Measurements from ENCODE around the gene CST9. TPM values are rescaled to one million over a fixed set of nuclear protein-coding genes. Genes with fewer than 3 reads are reported as not detected.

CST9 gene
- total RNA-seq, 1 experiment from 2014 or later: not detected

Other genes starting within 250 kb of the CST9 start
- 18.0 TPM for gene GZF1, start 243.7 kb downstream of the CST9 start, total RNA-seq (2021; ENCODE audit: unreplicated experiment)
- gene NAPB, start 184.4 kb downstream of the CST9 start, total RNA-seq (2021; ENCODE audit: unreplicated experiment): 5.8 TPM
- not detected for gene CSTL1, start 166.2 kb downstream of the CST9 start, total RNA-seq (2021; ENCODE audit: unreplicated experiment)
- not detected for gene CST11, start 153.0 kb downstream of the CST9 start, total RNA-seq (2021; ENCODE audit: unreplicated experiment)
- gene CST8, start 114.8 kb downstream of the CST9 start, total RNA-seq (2021; ENCODE audit: unreplicated experiment): not detected
- gene CST9L, start 37.4 kb downstream of the CST9 start, total RNA-seq (2021; ENCODE audit: unreplicated experiment): not detected
- 158 TPM for gene CST3, start 32.0 kb upstream of the CST9 start, total RNA-seq (2021; ENCODE audit: unreplicated experiment)
- not detected for gene CST4, start 83.1 kb upstream of the CST9 start, total RNA-seq (2021; ENCODE audit: unreplicated experiment)
- not detected for gene CST1, start 145.0 kb upstream of the CST9 start, total RNA-seq (2021; ENCODE audit: unreplicated experiment)
- gene CST2, start 220.8 kb upstream of the CST9 start, total RNA-seq (2021; ENCODE audit: unreplicated experiment): not detected

All from Panc1 (cell line).